HTR-8/SVneo (cell line): ENCODE results near the gene SMYD3.
A peak's percentile ranks its signal among the peaks of the same experiment; 100 is the strongest.
"Not testable (repeated sequence)": the region's sequence is repeated elsewhere in the genome, so short reads cannot be mapped to it uniquely, and the experiment has no call there.

Experiments used
- DNase-seq: peaks from one replicate; pipeline ENCODE4 v3.0.0; 2011; ENCODE audit warnings: low spot score, mixed read lengths; ENCODE audit not compliant: insufficient read length
- FAIRE-seq: peaks from 2 replicates; lab custom pipeline; 2011; peaks lifted over from hg19 to GRCh38; lab: Jason Lieb, UNC

The SMYD3 gene

GRCh38 chr1:246032031-246032551, 475.0 kb downstream of the SMYD3 start:
- no peak for FAIRE-seq
- DNase-seq: no peak

DNA sequence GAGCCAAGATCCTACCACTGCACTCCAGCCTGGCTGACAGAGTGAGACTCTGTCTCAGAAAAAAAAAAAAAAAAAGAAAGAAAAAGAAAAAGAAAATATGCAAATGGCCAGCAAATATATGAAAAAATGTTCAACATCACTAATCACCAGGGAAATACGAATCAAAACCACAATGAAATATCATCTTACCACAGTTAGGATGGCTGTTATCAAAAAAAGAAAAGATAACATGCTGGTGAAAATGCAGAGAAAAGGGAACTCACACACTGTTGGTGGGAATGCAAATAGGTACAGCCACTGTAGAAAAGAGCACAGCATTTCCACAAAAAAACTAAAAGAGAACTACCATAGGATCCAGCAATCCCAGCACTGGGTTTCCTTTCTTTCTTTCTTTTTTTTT, 477.5 kb downstream of the SMYD3 start:
- FAIRE-seq: no peak
- DNase-seq: no peak

GRCh38 chr1:246024118-246024517, 483.0 kb downstream of the SMYD3 start:
- FAIRE-seq: not testable (repeated sequence)

GRCh38 chr1:246020211-246020954, 486.7 kb downstream of the SMYD3 start:
- FAIRE-seq (no peak), DNase-seq (no peak)

More at GRCh38 chr1:246024118-246024517, 483.0 kb downstream of the SMYD3 start:
- DNase-seq: not testable (repeated sequence)

GRCh38 chr1:246018146-246018545, 488.9 kb downstream of the SMYD3 start:
- DNase-seq: no peak
- FAIRE-seq: no peak

- FAIRE-seq: peak; percentile 63
Measured at GRCh38 chr1:246012341-246012740, 494.7 kb downstream of the SMYD3 start.

GRCh38 chr1:246010386-246010785, 496.7 kb downstream of the SMYD3 start:
- no peak for DNase-seq
- no peak for FAIRE-seq

More at GRCh38 chr1:246012341-246012740, 494.7 kb downstream of the SMYD3 start:
- peak; percentile 40 for DNase-seq

GRCh38 chr1:246008363-246008831, 498.7 kb downstream of the SMYD3 start:
- FAIRE-seq (no peak), DNase-seq (no peak)

- DNase-seq: peak; percentile 57
- FAIRE-seq: no peak
Measured at GRCh38 chr1:246005067-246005466, 502.0 kb downstream of the SMYD3 start.

DNA sequence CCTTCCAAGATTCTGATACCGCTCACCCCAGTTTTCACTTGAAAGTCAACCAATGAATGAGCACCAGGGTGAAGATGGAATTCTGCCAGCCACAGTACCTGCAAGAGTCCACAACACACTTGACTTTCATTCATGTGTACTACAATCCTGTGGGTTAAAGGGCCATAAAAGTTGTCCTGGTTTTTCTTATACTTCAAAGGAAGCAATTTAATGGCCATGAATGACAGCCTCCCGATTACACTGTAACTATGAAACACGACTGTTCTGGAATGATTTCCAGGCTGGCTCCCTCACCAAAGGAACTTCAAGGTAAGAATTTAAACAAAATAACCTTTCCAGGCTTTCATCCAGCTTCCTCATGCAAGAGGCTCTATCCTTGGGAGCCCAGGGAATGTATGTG, 502.8 kb downstream of the SMYD3 start:
- no peak for DNase-seq
- FAIRE-seq: no peak

DNA sequence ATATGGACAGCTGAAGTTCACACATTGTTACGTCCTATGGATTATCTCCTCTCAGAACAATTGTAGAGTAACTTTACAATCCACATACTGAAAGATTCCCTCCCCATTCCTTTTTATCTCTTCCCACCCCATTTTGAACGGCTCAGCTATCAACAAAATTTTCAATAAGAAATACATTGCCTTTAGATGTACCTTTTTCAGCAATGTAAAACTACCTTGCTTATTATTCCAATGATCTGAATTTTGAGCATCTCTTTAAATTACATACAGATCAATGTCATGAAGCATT, 503.7 kb downstream of the SMYD3 start:
- DNase-seq: no peak

GRCh38 chr1:246002725-246003441, 504.2 kb downstream of the SMYD3 start:
- DNase-seq: peak; percentile 74
- FAIRE-seq: peak; percentile 55

More for the DNA sequence above, 503.7 kb downstream of the SMYD3 start:
- FAIRE-seq: no peak

- FAIRE-seq: no peak
- no peak for DNase-seq
Measured at GRCh38 chr1:246001837-246002230, 505.2 kb downstream of the SMYD3 start.

DNA sequence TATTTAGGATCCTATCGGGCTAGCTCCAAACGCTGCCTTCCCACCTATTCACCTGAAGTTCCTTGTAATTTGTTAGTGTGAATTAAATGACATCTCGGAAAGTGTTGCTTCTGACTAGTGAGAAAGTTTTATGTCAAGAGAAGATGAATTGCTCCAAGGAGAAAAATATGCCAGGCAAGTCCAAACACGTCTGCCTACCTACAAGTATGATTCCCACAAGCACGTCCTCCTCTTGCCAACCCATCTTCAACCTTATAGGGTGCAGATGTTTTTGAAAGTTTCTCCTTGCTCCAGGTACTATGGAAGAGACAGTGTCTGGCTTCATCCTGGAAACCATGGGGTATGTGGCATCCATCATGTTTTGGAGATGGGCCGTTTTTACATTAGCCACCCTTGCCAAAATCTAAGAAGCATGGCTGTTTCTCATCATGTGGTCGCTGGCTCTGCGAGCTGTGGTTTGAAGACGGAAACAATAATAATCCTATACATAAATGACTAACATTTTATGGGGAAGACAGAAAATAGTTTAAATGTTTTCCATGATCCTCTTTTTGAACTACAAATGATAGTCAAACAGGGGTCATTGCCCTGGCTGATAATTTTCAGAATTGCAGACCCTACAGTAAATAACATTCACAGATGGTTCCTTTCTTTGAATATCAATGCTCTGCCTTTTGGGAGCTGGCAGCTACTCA, 505.8 kb downstream of the SMYD3 start:
- FAIRE-seq (no peak), DNase-seq (no peak)

DNA sequence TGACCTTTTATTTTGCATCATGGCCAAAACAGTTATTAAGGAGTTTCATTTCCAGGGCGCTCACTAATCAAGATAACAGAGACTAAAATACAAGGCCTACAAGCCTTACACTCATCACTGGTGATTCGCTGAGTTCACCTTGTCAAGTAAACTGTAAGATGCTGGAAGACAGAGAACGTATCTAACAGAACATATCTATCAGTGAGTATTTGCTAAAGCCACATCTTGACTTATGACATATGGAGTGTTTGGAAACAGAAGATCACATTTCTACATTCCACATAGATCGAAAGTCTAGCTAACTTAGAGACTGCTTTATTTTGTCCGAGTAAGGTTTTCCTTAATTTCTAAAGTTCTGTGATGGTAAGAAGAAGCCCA, 506.5 kb downstream of the SMYD3 start:
- DNase-seq: no peak
- no peak for FAIRE-seq

DNA sequence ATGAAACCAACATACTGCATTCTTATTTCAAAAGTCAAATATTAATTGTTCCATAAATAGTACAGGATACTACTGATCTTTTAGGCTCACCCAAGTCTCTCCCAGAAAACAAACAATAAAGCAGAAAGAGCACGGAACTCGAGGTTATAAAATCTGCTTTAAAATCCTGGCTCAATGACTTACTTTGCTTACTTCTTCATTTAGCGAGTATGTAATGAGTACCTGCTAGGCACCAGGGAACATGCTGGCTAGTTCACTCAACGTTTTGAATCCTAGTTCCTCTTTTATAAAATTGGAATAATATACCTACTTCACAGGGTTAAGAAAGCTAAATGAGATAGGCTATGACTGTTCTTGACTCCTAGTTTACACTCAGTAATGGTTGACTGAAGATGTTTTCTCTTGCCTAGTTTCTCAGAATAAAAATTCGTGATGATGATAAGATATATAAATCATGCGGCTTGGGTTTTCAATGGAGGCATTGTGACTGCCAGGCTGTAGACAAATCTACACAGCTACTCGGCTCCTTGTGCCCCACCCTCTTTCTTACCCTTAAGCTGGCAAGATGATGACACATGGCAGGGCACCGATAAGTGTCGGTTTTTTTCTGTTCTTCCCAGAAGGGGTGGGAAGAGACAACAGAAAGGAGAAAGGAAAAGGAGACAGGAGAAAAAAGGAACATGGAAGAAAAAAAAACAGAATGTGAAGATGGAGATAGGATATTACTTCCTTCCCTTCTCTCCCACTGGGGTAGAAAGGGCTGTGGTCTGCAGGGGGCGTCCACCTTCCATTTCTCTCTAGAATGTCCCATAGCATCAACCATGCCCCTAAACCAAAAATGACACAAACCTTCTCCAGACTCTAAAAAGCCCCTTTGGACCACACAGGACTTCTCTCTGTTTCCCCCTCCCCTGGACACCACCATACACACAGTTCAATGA, 507.1 kb downstream of the SMYD3 start:
- FAIRE-seq: no peak

DNA sequence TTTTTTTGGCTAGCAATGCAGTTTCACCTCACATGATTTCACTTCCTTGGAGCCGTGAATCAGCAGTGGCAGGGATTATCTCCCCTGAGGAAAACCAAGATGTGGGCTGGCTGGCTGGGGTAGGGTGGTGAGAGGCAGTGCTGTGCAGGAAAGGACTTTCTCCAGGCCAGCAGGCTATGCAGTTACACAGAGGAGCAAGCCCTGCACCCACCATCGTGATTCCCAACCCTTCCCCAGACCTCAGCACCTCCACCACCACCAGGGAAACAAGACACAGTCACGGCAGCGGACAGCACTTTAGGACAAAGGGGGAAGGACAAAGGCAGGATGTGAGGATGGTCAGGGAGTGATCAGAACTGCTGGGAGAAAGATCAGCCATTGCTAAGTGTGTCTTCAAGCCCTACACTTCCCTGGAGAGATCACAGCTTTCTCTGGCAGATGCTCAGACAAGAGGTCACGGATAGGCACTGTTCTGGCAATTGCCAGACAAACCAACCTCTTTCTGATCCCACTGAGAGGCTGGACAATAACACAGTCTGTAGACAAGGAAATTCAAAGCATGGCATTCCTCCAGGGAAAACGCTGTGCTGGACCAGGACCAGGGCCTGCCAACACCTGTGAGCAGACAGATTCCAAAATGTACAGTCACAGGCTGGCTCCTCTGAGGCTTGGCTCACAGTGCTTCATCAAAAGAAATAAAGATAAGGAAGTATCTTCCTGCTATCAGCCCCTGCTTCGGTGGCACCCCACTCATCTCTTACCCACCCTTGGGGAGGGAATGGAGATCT, 509.4 kb downstream of the SMYD3 start:
- DNase-seq (no peak), FAIRE-seq (no peak)

More for the DNA sequence above, 507.1 kb downstream of the SMYD3 start:
- no peak for DNase-seq

- DNase-seq: no peak
Measured at GRCh38 chr1:245996811-245997210, 510.3 kb downstream of the SMYD3 start.

GRCh38 chr1:245995474-245995873, 511.6 kb downstream of the SMYD3 start:
- DNase-seq (no peak), FAIRE-seq (no peak)

More at GRCh38 chr1:245996811-245997210, 510.3 kb downstream of the SMYD3 start:
- FAIRE-seq: no peak
